Panc1 (cell line): Measurements from ENCODE around the gene GIGYF1. TPM values are rescaled to one million over a fixed set of nuclear protein-coding genes. Genes with fewer than 3 reads are reported as not detected.

Experiments used
- ATAC-seq: fragments of 200-7000 bp; cut with Tn5 transposase; 2 replicates; pipeline ENCODE4 v1.9.1; 2020; ENCODE audit warnings: mild to moderate bottlenecking, moderate library complexity
- BruUV-seq: library from RNA; stranded (reverse); fragments of 400-500 nt; replicated peaks from 2 replicates; lab custom pipeline; 2021; lab: Mats Ljungman, UMichigan
- CTCF ChIA-PET: fragments of 300-600 bp; sonication (Branson Sonifier 250); formaldehyde crosslinking; loops from one replicate; lab custom pipeline; 2022; ENCODE audit warnings: antibody characterized with exemption; lab: Charles Lee
- POLR2A ChIA-PET: fragments of 300-600 bp; sonication (Branson Sonifier 250); formaldehyde crosslinking; loops from one replicate; lab custom pipeline; 2022; ENCODE audit warnings: antibody characterized with exemption; lab: Charles Lee
- DNase-seq: peaks from one replicate; pipeline ENCODE4 v3.0.0-alpha.2; 2010; ENCODE audit warnings: low read depth, low spot score
- H3K27ac ChIP-seq: 2 replicates; pipeline ENCODE4 v1.5.1; 2011; ENCODE audit warnings: mild to moderate bottlenecking, low read length, inconsistent platforms
- H3K27me3 ChIP-seq: fragments of 200-500 bp; sonication (Bioruptor generic); 2 replicates; pipeline ENCODE4 v1.6.0; 2014; ENCODE audit warnings: low read length, inconsistent platforms; ENCODE audit not compliant: control insufficient read depth, insufficient read depth
- H3K36me3 ChIP-seq: fragments of 200-500 bp; sonication (Bioruptor generic); 2 replicates; pipeline ENCODE4 v1.5.1; 2014; ENCODE audit warnings: inconsistent platforms, mild to moderate bottlenecking, low read length, moderate library complexity; ENCODE audit not compliant: control insufficient read depth, insufficient read depth
- H3K4me1 ChIP-seq: 2 replicates; pipeline ENCODE4 v1.5.1; 2011; ENCODE audit warnings: inconsistent platforms, mild to moderate bottlenecking, low read length, moderate library complexity; ENCODE audit not compliant: control insufficient read depth, insufficient read depth
- H3K4me3 ChIP-seq, 2 experiments: 2 replicates each; pipeline ENCODE4 v1.5.1; 2011 to 2012; ENCODE audit warnings: low read depth in 2 of 2, low read length in 2 of 2, mild to moderate bottlenecking in 2 of 2, inconsistent platforms in 1 of 2, moderate library complexity in 1 of 2
- H3K9me3 ChIP-seq: fragments of 200-500 bp; sonication (Bioruptor generic); 2 replicates; pipeline ENCODE4 v1.5.1; 2014; ENCODE audit warnings: low read depth, mild to moderate bottlenecking, inconsistent platforms, low read length, moderate library complexity; ENCODE audit not compliant: control insufficient read depth, insufficient read depth
- POLR2AphosphoS5 ChIP-seq: IDR thresholded peaks from 2 replicates; pipeline ENCODE4 v1.6.1; 2012; ENCODE audit warnings: mild to moderate bottlenecking, low read depth, low read length, moderate library complexity
- SIN3A ChIP-seq: IDR thresholded peaks from 2 replicates; pipeline ENCODE4 v1.6.1; 2012; ENCODE audit warnings: low read depth, mild to moderate bottlenecking, low read length, moderate library complexity, borderline replicate concordance; ENCODE audit not compliant: insufficient read depth
- TCF7L2 ChIP-seq: IDR thresholded peaks from 2 replicates; pipeline ENCODE4 v1.6.1; 2011; ENCODE audit warnings: mild to moderate bottlenecking, low read depth, low read length, inconsistent platforms
- in situ Hi-C: cut with HindIII; loops from 2 replicates; pipeline ENCODE4 v1.10.0; 2016; ENCODE audit warnings: low sequenced_read_pairs, low pct_unique_long_range_greater_than_20kb
- intact Hi-C: fragments of 100-400 bp; cut with micrococcal nuclease; formaldehyde crosslinking; loops from one replicate; pipeline ENCODE4 v1.10.0; 2022; ENCODE audit not compliant: unreplicated experiment
- total RNA-seq: library from RNA; stranded (reverse); gene quantifications from one replicate; pipeline ENCODE4 v1.2.1, GENCODE V29; 2021; ENCODE audit not compliant: unreplicated experiment
- TF ChIP-seq, protein P1 (sequence below): fragments of 450-650 bp; IDR thresholded peaks from 2 replicates; pipeline ENCODE4 v1.5.1; 2017; ENCODE audit warnings: mild to moderate bottlenecking
- TF ChIP-seq, protein P2 (sequence below), 2 experiments: IDR thresholded peaks; 2 replicates each; pipeline ENCODE4 v1.6.1; 2011 to 2012; ENCODE audit warnings: low read depth in 2 of 2, control low read depth in 1 of 2, low read length in 1 of 2, mild to moderate bottlenecking in 1 of 2, moderate library complexity in 1 of 2; ENCODE audit not compliant: insufficient read depth in 1 of 2

Gene GIGYF1
- total RNA-seq, 1 experiment from 2014 or later = 52.6 TPM

DNA sequence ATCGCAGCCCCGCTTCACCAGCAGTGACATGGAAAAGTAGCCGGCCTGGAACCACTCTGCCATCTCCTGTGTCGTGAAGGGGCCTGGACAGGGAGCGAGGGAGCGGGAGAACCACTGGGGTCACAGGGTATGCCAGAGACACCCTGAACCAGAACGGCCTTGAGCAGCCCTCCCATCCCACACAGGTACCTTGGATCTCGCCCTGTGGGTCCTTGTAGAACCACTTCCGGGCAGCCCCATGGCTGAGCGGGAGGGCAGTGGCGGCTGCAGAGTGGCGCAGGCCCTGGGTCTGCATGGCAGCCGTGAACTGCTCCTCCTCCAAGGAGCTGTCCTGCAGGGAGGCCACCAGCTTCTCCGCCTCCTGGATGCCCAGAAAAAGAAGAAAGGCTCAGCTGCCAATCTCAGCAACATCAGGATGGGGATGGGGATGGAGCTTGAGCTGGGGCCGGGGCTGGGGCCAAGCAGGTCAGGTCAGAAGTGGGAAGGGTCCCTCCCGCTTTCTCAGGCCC, 9.5 kb downstream of the GIGYF1 start:
- Histone ChIP-seq H3K36me3 (no peaks in the 10 kb centered on the region), H3K9me3 (no peaks in the 10 kb centered on the region), H3K4me1 (peaks cover 28% of the 10 kb centered on the region), H3K4me3 (no peak overlapping the region), H3K27ac (no peak overlapping the region), H3K27me3 (no peaks in the 10 kb centered on the region)
- no peak for DNase-seq
- in situ Hi-C loops = no loop called here
- ChIA-PET CTCF (interaction anchor here (0.5 kb wide), 1 partner anchor 216 kb away, joined by 3 read pairs; no protein-coding TSS in a partner anchor), POLR2A (no interaction called here)
- no TSS peak for BruUV-seq
- no peak for ATAC-seq
- TF ChIP-seq, protein P1, sequence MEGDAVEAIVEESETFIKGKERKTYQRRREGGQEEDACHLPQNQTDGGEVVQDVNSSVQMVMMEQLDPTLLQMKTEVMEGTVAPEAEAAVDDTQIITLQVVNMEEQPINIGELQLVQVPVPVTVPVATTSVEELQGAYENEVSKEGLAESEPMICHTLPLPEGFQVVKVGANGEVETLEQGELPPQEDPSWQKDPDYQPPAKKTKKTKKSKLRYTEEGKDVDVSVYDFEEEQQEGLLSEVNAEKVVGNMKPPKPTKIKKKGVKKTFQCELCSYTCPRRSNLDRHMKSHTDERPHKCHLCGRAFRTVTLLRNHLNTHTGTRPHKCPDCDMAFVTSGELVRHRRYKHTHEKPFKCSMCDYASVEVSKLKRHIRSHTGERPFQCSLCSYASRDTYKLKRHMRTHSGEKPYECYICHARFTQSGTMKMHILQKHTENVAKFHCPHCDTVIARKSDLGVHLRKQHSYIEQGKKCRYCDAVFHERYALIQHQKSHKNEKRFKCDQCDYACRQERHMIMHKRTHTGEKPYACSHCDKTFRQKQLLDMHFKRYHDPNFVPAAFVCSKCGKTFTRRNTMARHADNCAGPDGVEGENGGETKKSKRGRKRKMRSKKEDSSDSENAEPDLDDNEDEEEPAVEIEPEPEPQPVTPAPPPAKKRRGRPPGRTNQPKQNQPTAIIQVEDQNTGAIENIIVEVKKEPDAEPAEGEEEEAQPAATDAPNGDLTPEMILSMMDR = no peak
- TF ChIP-seq, protein P2, sequence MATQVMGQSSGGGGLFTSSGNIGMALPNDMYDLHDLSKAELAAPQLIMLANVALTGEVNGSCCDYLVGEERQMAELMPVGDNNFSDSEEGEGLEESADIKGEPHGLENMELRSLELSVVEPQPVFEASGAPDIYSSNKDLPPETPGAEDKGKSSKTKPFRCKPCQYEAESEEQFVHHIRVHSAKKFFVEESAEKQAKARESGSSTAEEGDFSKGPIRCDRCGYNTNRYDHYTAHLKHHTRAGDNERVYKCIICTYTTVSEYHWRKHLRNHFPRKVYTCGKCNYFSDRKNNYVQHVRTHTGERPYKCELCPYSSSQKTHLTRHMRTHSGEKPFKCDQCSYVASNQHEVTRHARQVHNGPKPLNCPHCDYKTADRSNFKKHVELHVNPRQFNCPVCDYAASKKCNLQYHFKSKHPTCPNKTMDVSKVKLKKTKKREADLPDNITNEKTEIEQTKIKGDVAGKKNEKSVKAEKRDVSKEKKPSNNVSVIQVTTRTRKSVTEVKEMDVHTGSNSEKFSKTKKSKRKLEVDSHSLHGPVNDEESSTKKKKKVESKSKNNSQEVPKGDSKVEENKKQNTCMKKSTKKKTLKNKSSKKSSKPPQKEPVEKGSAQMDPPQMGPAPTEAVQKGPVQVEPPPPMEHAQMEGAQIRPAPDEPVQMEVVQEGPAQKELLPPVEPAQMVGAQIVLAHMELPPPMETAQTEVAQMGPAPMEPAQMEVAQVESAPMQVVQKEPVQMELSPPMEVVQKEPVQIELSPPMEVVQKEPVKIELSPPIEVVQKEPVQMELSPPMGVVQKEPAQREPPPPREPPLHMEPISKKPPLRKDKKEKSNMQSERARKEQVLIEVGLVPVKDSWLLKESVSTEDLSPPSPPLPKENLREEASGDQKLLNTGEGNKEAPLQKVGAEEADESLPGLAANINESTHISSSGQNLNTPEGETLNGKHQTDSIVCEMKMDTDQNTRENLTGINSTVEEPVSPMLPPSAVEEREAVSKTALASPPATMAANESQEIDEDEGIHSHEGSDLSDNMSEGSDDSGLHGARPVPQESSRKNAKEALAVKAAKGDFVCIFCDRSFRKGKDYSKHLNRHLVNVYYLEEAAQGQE (IDR thresholded peaks at IDR 0.05; ENCODE audit: insufficient read depth in 1 of 2, low read depth in 2 of 2, low read length in 1 of 2) = no peak
- no peak for TF ChIP-seq POLR2AphosphoS5
- TF ChIP-seq SIN3A = no peak
- TF ChIP-seq TCF7L2 = no peak
- intact Hi-C loops = loop anchor here (10.0 kb wide), 1 partner anchor 50 kb away; no protein-coding TSS in a partner anchor

DNA sequence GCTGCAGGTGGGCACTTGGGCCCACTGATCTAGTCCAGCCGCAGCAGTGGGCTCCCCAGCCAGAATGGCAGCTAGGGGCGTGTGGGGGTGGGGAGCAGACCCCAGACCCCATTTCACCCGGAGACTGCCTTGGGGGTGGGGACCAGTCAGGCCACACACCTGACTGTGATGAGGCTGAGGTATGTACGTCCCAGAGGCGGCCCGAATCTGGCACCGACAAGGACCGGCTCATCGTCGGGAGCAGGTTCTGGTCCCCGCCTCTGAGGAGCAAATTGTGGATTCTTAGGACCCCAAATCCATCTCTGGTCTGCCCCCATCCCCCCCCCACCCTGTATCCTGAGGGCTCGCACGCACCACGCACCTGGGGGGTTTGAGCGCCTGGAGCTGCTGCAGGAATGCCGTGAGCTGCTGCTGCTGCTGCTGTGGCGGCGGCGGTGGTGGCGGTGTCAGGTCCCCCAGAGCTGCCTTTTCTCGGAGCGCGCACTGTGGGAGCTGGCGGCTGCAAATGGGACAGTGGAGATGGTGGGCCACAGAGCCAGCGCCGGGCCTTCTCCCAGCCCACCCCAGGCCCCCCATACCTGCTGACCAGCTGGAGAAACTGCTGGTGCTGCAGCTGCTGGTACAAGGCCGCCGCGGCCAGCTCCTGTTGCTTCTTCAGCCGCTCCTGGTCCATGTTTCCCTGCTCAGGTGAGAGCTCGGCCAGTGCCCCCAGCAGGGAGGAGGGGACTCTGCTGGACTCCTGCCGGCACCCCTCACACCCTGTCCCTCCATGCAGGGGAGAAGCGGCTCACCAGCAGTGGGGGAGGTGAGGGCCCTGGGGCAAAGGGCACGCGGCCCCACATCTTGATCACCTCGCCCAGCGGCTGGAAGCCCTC, 10.2 kb downstream of the GIGYF1 start:
- CTCF ChIA-PET = no interaction called here
- no peaks in the 10 kb centered on the region for H3K36me3 ChIP-seq
- H3K27ac ChIP-seq = no peak overlapping the region
- intact Hi-C loops = loop anchor here (10.0 kb wide), 1 partner anchor 49 kb away; no protein-coding TSS in a partner anchor
- POLR2A ChIA-PET = interaction anchor here (0.6 to 0.7 kb wide), 5 partner anchors 21 to 179 kb away, joined by 3 to 18 read pairs (median 4); no protein-coding TSS in a partner anchor
- H3K27me3 ChIP-seq = no peaks in the 10 kb centered on the region
- TF ChIP-seq SIN3A = no peak
- TF ChIP-seq, protein P1 = no peak
- no peak for TF ChIP-seq POLR2AphosphoS5
- TF ChIP-seq, protein P2 (IDR thresholded peaks at IDR 0.05; ENCODE audit: insufficient read depth in 1 of 2, low read depth in 2 of 2, low read length in 1 of 2) = no peak
- DNase-seq (no peak), ATAC-seq (no peak)
- in situ Hi-C loops = no loop called here
- no peaks in the 10 kb centered on the region for H3K9me3 ChIP-seq
- peaks cover 35% of the 10 kb centered on the region for H3K4me1 ChIP-seq
- no TSS peak for BruUV-seq
- H3K4me3 ChIP-seq = no peak overlapping the region
